ENCODE results near the gene BBS2. TPM values are rescaled to one million over a fixed set of nuclear protein-coding genes. Genes with fewer than 3 reads are reported as not detected.

BBS2 gene
- total and polyA plus RNA-seq, 9 of the 15 experiments (the other 6 are each of a cell fraction or from before 2014, with no cell fraction given) = 4.2 to 22.7 (median 10.2) TPM

DNA sequence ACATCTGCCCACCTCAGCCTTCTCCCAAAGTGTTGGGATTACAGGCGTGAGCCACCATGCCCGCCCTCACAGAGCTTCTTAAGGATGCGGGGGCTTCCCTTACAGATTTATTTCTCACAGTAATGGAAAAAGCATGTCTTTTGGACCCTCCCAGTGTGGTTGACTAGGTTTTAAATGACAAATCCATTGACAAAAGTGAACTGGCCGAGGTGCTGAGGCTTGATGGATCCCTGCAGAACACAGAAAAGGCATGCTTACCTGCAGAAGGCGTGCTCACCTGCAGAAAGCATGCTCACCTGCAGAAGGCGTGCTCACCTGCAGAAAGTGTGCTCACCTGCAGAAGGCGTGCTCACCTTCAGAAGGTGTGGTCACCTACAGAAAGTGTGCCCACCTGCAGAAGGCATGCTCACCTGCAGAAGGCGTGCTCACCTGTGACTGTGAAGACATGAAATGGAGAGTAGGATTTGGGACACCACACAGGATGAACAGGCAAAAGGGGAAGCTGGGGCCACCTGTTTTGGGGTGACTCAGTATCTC is 15.1 kb upstream of the BBS2 start (continued):
- TF ChIP-seq, protein P1, sequence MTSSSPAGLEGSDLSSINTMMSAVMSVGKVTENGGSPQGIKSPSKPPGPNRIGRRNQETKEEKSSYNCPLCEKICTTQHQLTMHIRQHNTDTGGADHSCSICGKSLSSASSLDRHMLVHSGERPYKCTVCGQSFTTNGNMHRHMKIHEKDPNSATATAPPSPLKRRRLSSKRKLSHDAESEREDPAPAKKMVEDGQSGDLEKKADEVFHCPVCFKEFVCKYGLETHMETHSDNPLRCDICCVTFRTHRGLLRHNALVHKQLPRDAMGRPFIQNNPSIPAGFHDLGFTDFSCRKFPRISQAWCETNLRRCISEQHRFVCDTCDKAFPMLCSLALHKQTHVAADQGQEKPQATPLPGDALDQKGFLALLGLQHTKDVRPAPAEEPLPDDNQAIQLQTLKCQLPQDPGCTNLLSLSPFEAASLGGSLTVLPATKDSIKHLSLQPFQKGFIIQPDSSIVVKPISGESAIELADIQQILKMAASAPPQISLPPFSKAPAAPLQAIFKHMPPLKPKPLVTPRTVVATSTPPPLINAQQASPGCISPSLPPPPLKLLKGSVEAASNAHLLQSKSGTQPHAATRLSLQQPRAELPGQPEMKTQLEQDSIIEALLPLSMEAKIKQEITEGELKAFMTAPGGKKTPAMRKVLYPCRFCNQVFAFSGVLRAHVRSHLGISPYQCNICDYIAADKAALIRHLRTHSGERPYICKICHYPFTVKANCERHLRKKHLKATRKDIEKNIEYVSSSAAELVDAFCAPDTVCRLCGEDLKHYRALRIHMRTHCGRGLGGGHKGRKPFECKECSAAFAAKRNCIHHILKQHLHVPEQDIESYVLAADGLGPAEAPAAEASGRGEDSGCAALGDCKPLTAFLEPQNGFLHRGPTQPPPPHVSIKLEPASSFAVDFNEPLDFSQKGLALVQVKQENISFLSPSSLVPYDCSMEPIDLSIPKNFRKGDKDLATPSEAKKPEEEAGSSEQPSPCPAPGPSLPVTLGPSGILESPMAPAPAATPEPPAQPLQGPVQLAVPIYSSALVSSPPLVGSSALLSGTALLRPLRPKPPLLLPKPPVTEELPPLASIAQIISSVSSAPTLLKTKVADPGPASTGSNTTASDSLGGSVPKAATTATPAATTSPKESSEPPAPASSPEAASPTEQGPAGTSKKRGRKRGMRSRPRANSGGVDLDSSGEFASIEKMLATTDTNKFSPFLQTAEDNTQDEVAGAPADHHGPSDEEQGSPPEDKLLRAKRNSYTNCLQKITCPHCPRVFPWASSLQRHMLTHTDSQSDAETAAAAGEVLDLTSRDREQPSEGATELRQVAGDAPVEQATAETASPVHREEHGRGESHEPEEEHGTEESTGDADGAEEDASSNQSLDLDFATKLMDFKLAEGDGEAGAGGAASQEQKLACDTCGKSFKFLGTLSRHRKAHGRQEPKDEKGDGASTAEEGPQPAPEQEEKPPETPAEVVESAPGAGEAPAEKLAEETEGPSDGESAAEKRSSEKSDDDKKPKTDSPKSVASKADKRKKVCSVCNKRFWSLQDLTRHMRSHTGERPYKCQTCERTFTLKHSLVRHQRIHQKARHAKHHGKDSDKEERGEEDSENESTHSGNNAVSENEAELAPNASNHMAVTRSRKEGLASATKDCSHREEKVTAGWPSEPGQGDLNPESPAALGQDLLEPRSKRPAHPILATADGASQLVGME (CRISPR knock-in tag; IDR thresholded peaks at IDR 0.05) = no peak
- TF ChIP-seq FUS (optimal IDR thresholded peaks at IDR 0.05; ENCODE audit: low read depth, low read length) = no peak
- TF ChIP-seq CBX8 (IDR thresholded peaks at IDR 0.05; ENCODE audit: borderline replicate concordance, extremely low read depth, low read depth, low read length, poor library complexity, severe bottlenecking) = no peak
- TF ChIP-seq ARNT (IDR thresholded peaks at IDR 0.05) = no peak
- no peak for TF ChIP-seq POLR2H (tag; IDR thresholded peaks at IDR 0.05; ENCODE audit: low read depth)

All from K562 (cell line).